HPDE6-E6E7 (cell line): Measurements from ENCODE around the gene RNASE8.

Source experiments
- DNase-seq: peaks from one replicate; pipeline ENCODE4 v3.0.0; 2011; ENCODE audit warnings: missing footprints; ENCODE audit errors: extremely low spot score

Gene RNASE8

DNA sequence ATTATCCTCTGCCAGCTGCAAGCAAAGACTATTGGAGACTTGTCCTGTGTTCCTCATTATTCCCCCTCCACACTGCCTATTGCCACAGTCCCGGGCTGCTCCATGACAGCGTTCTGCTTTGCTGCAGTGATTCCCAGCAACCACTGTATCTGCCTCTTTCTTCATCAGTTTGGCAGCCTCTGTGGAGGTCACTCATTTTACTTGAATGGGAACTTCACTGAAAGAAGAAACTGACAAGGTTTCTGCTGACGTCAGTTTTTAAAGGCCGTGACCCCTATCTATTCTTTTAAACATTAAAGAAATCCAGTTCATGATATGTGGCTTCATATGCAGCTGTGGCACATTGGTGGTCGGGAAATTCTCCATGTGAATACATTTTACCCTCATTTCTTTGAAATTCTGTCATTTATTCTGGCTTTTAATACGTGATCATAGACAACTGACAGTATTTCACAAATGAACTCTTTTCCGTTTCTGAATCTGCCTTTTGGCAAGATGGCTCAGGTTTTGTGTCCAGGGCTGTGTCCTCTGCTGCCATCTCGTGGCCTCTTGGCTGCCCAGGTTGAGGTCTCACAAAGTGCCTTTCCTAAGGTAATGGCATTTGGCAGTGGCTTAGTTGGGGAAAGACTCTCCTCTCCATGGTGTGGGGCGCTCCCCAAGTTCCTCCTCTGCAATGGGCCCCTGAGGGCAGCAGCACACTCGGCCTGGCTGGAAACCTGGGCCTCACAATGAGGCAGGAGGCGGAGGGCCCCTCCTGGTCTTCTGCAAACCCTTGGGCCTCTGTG, 49.1 kb downstream of the RNASE8 start:
- no peak for DNase-seq

DNA sequence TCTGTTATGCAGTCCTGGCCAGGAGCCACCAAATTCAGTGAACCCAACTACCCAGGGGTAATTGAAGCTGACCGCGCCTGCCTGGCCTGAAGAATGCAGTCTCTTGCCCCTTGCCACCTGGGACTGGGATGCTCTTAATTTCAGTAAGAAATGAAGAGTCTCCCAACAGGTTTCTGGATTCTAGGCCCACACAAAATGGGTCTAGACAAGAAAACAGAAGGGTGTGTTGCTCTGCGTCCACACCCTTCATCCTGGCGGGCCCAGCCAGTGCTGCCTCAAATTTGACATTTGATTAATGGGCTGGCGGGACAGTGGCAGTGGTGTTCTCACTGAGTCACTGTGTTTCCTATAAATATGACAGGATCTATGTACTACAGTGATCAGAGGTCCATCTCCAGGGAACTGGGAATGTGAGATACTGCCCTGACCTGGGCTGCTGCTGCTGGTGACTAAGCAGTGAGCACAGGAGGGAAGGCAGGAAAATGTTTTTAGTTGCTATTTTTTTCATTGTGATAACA, 49.7 kb downstream of the RNASE8 start:
- no peak for DNase-seq
